ENCODE measurements around the gene NEURL1B.

DNA sequence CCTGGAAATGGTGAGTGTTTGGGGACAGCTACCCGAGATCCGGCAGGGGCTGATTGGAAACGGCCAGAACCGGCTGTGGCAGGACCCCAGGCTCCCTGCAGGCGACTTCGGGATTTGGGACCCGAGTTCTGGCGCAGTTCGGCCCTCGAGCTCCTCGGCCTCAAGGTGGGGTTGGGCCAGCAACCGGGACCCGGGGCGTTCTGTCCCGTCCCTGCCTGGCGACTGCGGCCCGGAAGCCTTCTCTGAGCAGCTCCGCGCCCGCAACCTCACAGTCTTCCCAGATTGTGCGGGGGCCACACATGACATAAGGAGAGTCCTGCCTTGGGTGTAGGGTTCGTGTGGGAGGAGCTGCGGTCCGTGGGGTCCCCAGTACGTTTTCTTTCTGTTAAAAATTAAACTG lies 23.2 kb upstream of the NEURL1B start:
- TF ChIP-seq ZNF384 (IDR thresholded peaks at IDR 0.05) (no peak), ARNT (IDR thresholded peaks at IDR 0.05) (no peak), L3MBTL2 (conservative IDR thresholded peaks at IDR 0.05) (no peak), SP1 (IDR thresholded peaks at IDR 0.05) (no peak), FOXM1 (IDR thresholded peaks at IDR 0.05; ENCODE audit: borderline replicate concordance) (no peak), PKNOX1 (IDR thresholded peaks at IDR 0.05) (no peak), ELF4 (IDR thresholded peaks at IDR 0.05) (no peak), NFRKB (IDR thresholded peaks at IDR 0.05) (no peak), BHLHE40 (IDR thresholded peaks at IDR 0.05; ENCODE audit: borderline replicate concordance) (no peak), LEF1 (IDR thresholded peaks at IDR 0.05; ENCODE audit: borderline replicate concordance) (no peak), SUZ12 (IDR thresholded peaks at IDR 0.05) (no peak), FOXK2 (IDR thresholded peaks at IDR 0.05) (no peak)

Data from HEK293T (cell line).